ENCODE data around the gene CAP2.
A peak's percentile ranks its signal among the peaks of the same experiment; 100 is the strongest.

The CAP2 gene

GRCh38 chr6:17483391-17484016 lies 90.1 kb downstream of the CAP2 start:
- Histone ChIP-seq H4K8ac (ENCODE audit: low read depth, low read length) (no peak overlapping the region), H2BK15ac (ENCODE audit: low read length) (no peak overlapping the region), H3K14ac (ENCODE audit: low read length) (peak overlapping the region; percentile 57), H3K4me1 (ENCODE audit: control insufficient read depth in 2 of 2, insufficient read depth in 1 of 2, low read depth in 1 of 2, low read length in 2 of 2) (peaks cover 7 to 10% of the 10 kb centered on the region in 2 donors), H3K79me1 (ENCODE audit: low read depth, low read length) (no peaks in the 10 kb centered on the region), H3K4ac (ENCODE audit: low read length) (no peak overlapping the region), H3K9me3 (replicated peaks in 1 of 2; ENCODE audit: control insufficient read depth in 2 of 2, insufficient read depth in 1 of 2, low read depth in 1 of 2, low read length in 2 of 2) (no peaks in the 10 kb centered on the region), H2BK120ac (ENCODE audit: low read depth, low read length) (no peak overlapping the region), H3K27ac (replicated peaks; ENCODE audit: low read length) (no peak overlapping the region), H2BK12ac (ENCODE audit: low read length) (no peak overlapping the region), H3K23ac (ENCODE audit: low read depth, low read length, poor library complexity) (no peak overlapping the region), H2AFZ (ENCODE audit: low read length) (peak overlapping the region; percentile 63), H4K91ac (ENCODE audit: low read depth, low read length, poor library complexity) (no peak overlapping the region), H3K4me3 (ENCODE audit: low read length in 2 of 2) (no peak overlapping the region), H2AK5ac (ENCODE audit: low read depth, low read length) (no peak overlapping the region), H3K36me3 (replicated peaks in 1 of 2; ENCODE audit: control insufficient read depth in 2 of 2, insufficient read depth in 2 of 2, low read length in 2 of 2) (peaks cover 6 to 8% of the 10 kb centered on the region in 2 donors), H3K27me3 (ENCODE audit: control insufficient read depth in 3 of 3, insufficient read depth in 3 of 3, low read depth in 1 of 3, low read length in 3 of 3) (no peaks in the 10 kb centered on the region), H2BK5ac (ENCODE audit: low read length) (no peak overlapping the region), H3K4me2 (ENCODE audit: insufficient read depth, low read length, poor library complexity, severe bottlenecking) (no peak overlapping the region), H3K18ac (ENCODE audit: low read length) (no peak overlapping the region), H3K9ac (ENCODE audit: low read depth, low read length, poor library complexity) (no peak overlapping the region)
- no peak for DNase-seq (ENCODE audit: low spot score)
- no CpG with 5 or more reads among the region's 11 CpGs for WGBS, 2 donors (ENCODE audit: extremely low coverage in 2 of 2, insufficient read length in 2 of 2, insufficient replicate concordance in 1 of 2)

- no peak overlapping the region for H2BK15ac ChIP-seq (ENCODE audit: low read length)
Observed at GRCh38 chr6:17484201-17484849, 90.9 kb downstream of the CAP2 start.

GRCh38 chr6:17485181-17485580 lies 91.8 kb downstream of the CAP2 start:
- DNase-seq (ENCODE audit: low spot score), result no peak
- no peaks in the 10 kb centered on the region for H3K27me3 ChIP-seq (ENCODE audit: control insufficient read depth in 3 of 3, insufficient read depth in 3 of 3, low read depth in 1 of 3, low read length in 3 of 3)
- H4K8ac ChIP-seq (ENCODE audit: low read depth, low read length), result no peak overlapping the region
- H3K4me2 ChIP-seq (ENCODE audit: insufficient read depth, low read length, poor library complexity, severe bottlenecking), result no peak overlapping the region
- no peak overlapping the region for H2BK15ac ChIP-seq (ENCODE audit: low read length)
- no peak overlapping the region for H3K4ac ChIP-seq (ENCODE audit: low read length)
- WGBS, 2 donors (ENCODE audit: extremely low coverage in 2 of 2, insufficient read length in 2 of 2, insufficient replicate concordance in 1 of 2), result no CpG with 5 or more reads among the region's 4 CpGs
- no peak overlapping the region for H3K9ac ChIP-seq (ENCODE audit: low read depth, low read length, poor library complexity)
- peaks cover 4 to 6% of the 10 kb centered on the region in 2 donors for H3K36me3 ChIP-seq (replicated peaks in 1 of 2; ENCODE audit: control insufficient read depth in 2 of 2, insufficient read depth in 2 of 2, low read length in 2 of 2)
- no peak overlapping the region for H2AK5ac ChIP-seq (ENCODE audit: low read depth, low read length)
- H3K23ac ChIP-seq (ENCODE audit: low read depth, low read length, poor library complexity), result no peak overlapping the region
- no peak overlapping the region for H3K18ac ChIP-seq (ENCODE audit: low read length)
- no peak overlapping the region for H3K14ac ChIP-seq (ENCODE audit: low read length)
- H4K91ac ChIP-seq (ENCODE audit: low read depth, low read length, poor library complexity), result no peak overlapping the region
- no peak overlapping the region for H3K27ac ChIP-seq (replicated peaks; ENCODE audit: low read length)
- no peak overlapping the region for H3K4me3 ChIP-seq (ENCODE audit: low read length in 2 of 2)
- H2BK120ac ChIP-seq (ENCODE audit: low read depth, low read length), result no peak overlapping the region
- H3K9me3 ChIP-seq (replicated peaks in 1 of 2; ENCODE audit: control insufficient read depth in 2 of 2, insufficient read depth in 1 of 2, low read depth in 1 of 2, low read length in 2 of 2), result no peaks in the 10 kb centered on the region
- H3K79me1 ChIP-seq (ENCODE audit: low read depth, low read length), result no peaks in the 10 kb centered on the region
- H2BK5ac ChIP-seq (ENCODE audit: low read length), result no peak overlapping the region
- peaks cover 7 to 10% of the 10 kb centered on the region in 2 donors for H3K4me1 ChIP-seq (ENCODE audit: control insufficient read depth in 2 of 2, insufficient read depth in 1 of 2, low read depth in 1 of 2, low read length in 2 of 2)
- H2AFZ ChIP-seq (ENCODE audit: low read length), result no peak overlapping the region
- H2BK12ac ChIP-seq (ENCODE audit: low read length), result no peak overlapping the region

More at GRCh38 chr6:17484201-17484849, 90.9 kb downstream of the CAP2 start:
- no peak overlapping the region for H3K4me2 ChIP-seq (ENCODE audit: insufficient read depth, low read length, poor library complexity, severe bottlenecking)
- H3K9ac ChIP-seq (ENCODE audit: low read depth, low read length, poor library complexity), result no peak overlapping the region
- H3K4me3 ChIP-seq (ENCODE audit: low read length in 2 of 2), result no peak overlapping the region
- no peaks in the 10 kb centered on the region for H3K79me1 ChIP-seq (ENCODE audit: low read depth, low read length)
- H3K14ac ChIP-seq (ENCODE audit: low read length), result no peak overlapping the region
- H3K9me3 ChIP-seq (replicated peaks in 1 of 2; ENCODE audit: control insufficient read depth in 2 of 2, insufficient read depth in 1 of 2, low read depth in 1 of 2, low read length in 2 of 2), result no peaks in the 10 kb centered on the region
- H4K8ac ChIP-seq (ENCODE audit: low read depth, low read length), result no peak overlapping the region
- H3K23ac ChIP-seq (ENCODE audit: low read depth, low read length, poor library complexity), result no peak overlapping the region
- no peak overlapping the region for H2BK12ac ChIP-seq (ENCODE audit: low read length)
- H2AFZ ChIP-seq (ENCODE audit: low read length), result peak overlapping the region; percentile 63
- H3K27me3 ChIP-seq (ENCODE audit: control insufficient read depth in 3 of 3, insufficient read depth in 3 of 3, low read depth in 1 of 3, low read length in 3 of 3), result no peaks in the 10 kb centered on the region
- H3K4me1 ChIP-seq (ENCODE audit: control insufficient read depth in 2 of 2, insufficient read depth in 1 of 2, low read depth in 1 of 2, low read length in 2 of 2), result peaks cover 7 to 10% of the 10 kb centered on the region in 2 donors
- no peak overlapping the region for H3K18ac ChIP-seq (ENCODE audit: low read length)
- no peak overlapping the region for H3K4ac ChIP-seq (ENCODE audit: low read length)
- no peak overlapping the region for H2BK120ac ChIP-seq (ENCODE audit: low read depth, low read length)
- WGBS, 2 donors (ENCODE audit: extremely low coverage in 2 of 2, insufficient read length in 2 of 2, insufficient replicate concordance in 1 of 2), result no CpG with 5 or more reads among the region's 10 CpGs
- no peak overlapping the region for H3K27ac ChIP-seq (replicated peaks; ENCODE audit: low read length)
- H4K91ac ChIP-seq (ENCODE audit: low read depth, low read length, poor library complexity), result no peak overlapping the region
- no peak overlapping the region for H2AK5ac ChIP-seq (ENCODE audit: low read depth, low read length)
- H3K36me3 ChIP-seq (replicated peaks in 1 of 2; ENCODE audit: control insufficient read depth in 2 of 2, insufficient read depth in 2 of 2, low read length in 2 of 2), result peaks cover 4 to 6% of the 10 kb centered on the region in 2 donors
- DNase-seq (ENCODE audit: low spot score), result no peak
- no peak overlapping the region for H2BK5ac ChIP-seq (ENCODE audit: low read length)

GRCh38 chr6:17485946-17486345 lies 92.6 kb downstream of the CAP2 start:
- Histone ChIP-seq H4K8ac (ENCODE audit: low read depth, low read length) (no peak overlapping the region), H3K23ac (ENCODE audit: low read depth, low read length, poor library complexity) (no peak overlapping the region), H3K27me3 (ENCODE audit: control insufficient read depth in 3 of 3, insufficient read depth in 3 of 3, low read depth in 1 of 3, low read length in 3 of 3) (no peaks in the 10 kb centered on the region), H3K4me2 (ENCODE audit: insufficient read depth, low read length, poor library complexity, severe bottlenecking) (no peak overlapping the region), H3K9ac (ENCODE audit: low read depth, low read length, poor library complexity) (no peak overlapping the region), H4K91ac (ENCODE audit: low read depth, low read length, poor library complexity) (no peak overlapping the region), H2BK15ac (ENCODE audit: low read length) (no peak overlapping the region), H2AK5ac (ENCODE audit: low read depth, low read length) (no peak overlapping the region), H3K4ac (ENCODE audit: low read length) (no peak overlapping the region), H2BK5ac (ENCODE audit: low read length) (no peak overlapping the region), H3K27ac (replicated peaks; ENCODE audit: low read length) (no peak overlapping the region), H2BK12ac (ENCODE audit: low read length) (no peak overlapping the region), H3K18ac (ENCODE audit: low read length) (no peak overlapping the region), H3K9me3 (replicated peaks in 1 of 2; ENCODE audit: control insufficient read depth in 2 of 2, insufficient read depth in 1 of 2, low read depth in 1 of 2, low read length in 2 of 2) (no peaks in the 10 kb centered on the region), H2AFZ (ENCODE audit: low read length) (no peak overlapping the region), H3K4me3 (ENCODE audit: low read length in 2 of 2) (no peak overlapping the region), H3K14ac (ENCODE audit: low read length) (no peak overlapping the region), H3K79me1 (ENCODE audit: low read depth, low read length) (no peaks in the 10 kb centered on the region), H2BK120ac (ENCODE audit: low read depth, low read length) (no peak overlapping the region), H3K36me3 (replicated peaks in 1 of 2; ENCODE audit: control insufficient read depth in 2 of 2, insufficient read depth in 2 of 2, low read length in 2 of 2) (peaks cover 4 to 6% of the 10 kb centered on the region in 2 donors), H3K4me1 (ENCODE audit: control insufficient read depth in 2 of 2, insufficient read depth in 1 of 2, low read depth in 1 of 2, low read length in 2 of 2) (peaks cover 7 to 10% of the 10 kb centered on the region in 2 donors)
- no peak for DNase-seq (ENCODE audit: low spot score)
- WGBS, 2 donors (ENCODE audit: extremely low coverage in 2 of 2, insufficient read length in 2 of 2, insufficient replicate concordance in 1 of 2), result no CpG with 5 or more reads among the region's 2 CpGs
